ENCODE data around the gene RAP1GAP.

DNA sequence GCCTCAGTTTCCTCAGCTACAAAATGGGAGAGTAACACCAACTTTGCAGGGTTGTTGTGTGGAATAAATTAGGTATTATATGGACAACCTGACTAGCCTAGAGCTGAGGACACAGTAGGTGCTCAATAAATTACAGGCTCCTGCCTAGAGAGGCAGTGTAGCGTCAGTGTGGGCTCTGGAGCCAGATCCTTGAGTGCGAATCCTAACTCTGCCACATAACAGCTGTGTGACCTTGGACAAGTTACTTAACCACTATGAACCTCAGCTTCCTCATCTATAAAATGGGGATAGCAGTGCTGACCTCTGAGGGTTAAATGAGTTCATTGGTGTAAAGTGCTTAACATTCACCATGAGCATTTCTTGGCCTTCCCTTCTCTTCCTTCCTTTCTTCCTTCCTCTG is 33.1 kb downstream of the RAP1GAP start:
- TF ChIP-seq, protein P1, sequence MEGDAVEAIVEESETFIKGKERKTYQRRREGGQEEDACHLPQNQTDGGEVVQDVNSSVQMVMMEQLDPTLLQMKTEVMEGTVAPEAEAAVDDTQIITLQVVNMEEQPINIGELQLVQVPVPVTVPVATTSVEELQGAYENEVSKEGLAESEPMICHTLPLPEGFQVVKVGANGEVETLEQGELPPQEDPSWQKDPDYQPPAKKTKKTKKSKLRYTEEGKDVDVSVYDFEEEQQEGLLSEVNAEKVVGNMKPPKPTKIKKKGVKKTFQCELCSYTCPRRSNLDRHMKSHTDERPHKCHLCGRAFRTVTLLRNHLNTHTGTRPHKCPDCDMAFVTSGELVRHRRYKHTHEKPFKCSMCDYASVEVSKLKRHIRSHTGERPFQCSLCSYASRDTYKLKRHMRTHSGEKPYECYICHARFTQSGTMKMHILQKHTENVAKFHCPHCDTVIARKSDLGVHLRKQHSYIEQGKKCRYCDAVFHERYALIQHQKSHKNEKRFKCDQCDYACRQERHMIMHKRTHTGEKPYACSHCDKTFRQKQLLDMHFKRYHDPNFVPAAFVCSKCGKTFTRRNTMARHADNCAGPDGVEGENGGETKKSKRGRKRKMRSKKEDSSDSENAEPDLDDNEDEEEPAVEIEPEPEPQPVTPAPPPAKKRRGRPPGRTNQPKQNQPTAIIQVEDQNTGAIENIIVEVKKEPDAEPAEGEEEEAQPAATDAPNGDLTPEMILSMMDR (conservative IDR thresholded peaks at IDR 0.05), result no peak
- TF ChIP-seq EZH2 (IDR thresholded peaks at IDR 0.05; ENCODE audit: low read depth), result no peak

Measured in PC-9 (cell line).